NCI-H1105 (cell line): Measurements from ENCODE around the gene MAPKAP1.

Experiments used
- DNase-seq: peaks from one replicate; lab custom pipeline; 2025; lab: John Stamatoyannopoulos, UW

Gene MAPKAP1

GRCh38 chr9:125642311-125642710, 64.7 kb downstream of the MAPKAP1 start:
- DNase-seq = no peak

DNA sequence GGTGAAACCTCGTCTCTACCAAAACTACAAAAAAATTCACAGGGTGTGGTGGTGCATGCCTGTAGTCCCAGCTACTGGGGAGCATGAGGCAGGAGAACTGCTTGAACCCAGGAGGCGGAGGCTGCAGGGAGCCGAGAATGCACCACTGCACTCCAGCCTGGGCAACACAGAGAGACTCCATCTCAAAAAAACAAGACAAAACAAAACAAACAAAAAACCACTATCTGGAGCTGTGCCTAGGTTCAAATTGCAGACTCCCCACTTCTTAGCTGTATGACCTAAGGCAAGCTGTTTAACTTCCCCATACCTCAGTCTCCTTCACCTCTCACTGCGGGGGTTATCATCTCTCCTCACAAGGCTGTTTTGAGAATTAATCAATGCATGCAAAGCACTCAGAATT, 68.0 kb downstream of the MAPKAP1 start:
- DNase-seq = no peak

- no peak for DNase-seq
These were observed 68.6 kb downstream of the MAPKAP1 start for GRCh38 chr9:125638239-125639045.

DNA sequence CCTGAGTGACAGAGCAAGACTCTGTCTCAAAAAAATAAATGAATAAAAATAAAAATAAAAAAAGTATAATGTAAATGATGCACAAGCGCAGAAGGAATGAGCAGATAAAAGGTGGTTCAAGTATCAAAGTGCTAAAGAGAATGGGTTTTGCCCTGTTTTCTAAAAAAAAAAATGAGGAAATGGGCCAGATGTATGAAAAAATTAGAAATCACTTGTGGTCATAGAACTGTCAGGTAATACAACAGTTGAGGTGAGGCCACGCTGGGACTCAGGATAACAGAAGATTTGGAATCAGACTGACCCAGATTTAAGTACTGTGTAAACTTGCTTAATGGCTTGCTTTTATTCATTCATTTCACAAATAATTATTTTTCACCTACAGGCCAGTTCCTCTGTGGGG, 69.8 kb downstream of the MAPKAP1 start:
- no peak for DNase-seq

- DNase-seq = no peak
These were observed 71.1 kb downstream of the MAPKAP1 start for GRCh38 chr9:125635888-125636287.

DNA sequence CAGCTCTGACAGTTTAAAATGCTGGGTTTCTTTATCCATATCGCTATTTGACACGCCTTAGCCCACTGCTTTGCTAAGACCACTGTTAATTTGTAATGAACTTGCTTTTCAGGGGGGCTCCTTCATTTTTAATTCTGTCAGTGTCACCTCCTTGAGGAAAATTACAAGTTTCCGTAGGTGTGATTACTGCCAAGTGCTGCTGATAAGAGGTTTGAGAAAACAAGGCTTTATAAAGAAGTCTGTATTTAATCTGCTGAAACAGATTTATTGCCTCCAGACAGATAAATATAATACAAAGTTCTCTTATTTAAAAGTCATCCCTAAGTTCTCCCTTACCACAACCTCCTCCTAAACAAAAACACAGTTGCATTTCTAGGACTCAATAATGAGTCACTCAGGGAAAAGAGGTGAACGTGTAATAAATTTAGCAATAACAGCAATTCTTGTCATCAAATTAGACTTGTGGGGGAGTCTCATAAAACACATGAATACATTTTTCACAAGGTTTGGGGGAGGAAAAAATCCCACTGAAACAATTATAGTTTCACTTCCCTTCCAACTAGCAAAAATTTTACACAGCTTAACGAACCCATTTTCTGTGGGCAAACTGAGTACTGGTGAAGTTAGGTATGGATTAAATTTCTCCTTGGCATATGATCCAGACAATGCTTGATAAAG, 72.8 kb downstream of the MAPKAP1 start:
- no peak for DNase-seq

DNA sequence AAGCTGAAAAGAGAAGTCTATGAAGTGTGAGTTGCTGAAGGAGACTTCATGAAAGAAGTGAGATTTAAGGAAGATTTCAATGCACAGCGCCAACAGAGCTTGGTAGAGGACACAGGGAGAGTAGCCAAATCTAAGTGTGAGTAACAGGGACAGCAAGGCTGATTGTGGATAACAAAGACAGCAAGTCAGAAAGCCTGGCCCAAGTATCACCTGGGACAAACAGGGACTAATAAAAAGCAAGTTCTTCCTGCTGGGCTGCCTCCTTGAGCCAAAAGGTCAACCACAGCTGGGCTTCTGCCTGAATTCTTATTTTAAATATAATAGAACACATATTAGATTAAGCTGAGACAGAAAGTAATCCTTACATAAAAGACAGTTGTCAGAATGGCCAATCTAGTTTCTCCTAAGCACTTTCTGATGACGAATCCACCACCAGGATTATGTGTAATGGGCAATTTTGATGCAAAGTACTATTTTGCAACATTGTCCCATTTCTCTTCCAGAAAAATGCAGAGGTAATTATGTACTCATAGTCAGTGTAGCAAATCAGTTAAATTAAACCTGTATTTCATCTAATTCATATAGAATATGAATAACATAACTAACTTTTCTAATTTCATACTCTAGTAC, 73.8 kb downstream of the MAPKAP1 start:
- DNase-seq = no peak

DNA sequence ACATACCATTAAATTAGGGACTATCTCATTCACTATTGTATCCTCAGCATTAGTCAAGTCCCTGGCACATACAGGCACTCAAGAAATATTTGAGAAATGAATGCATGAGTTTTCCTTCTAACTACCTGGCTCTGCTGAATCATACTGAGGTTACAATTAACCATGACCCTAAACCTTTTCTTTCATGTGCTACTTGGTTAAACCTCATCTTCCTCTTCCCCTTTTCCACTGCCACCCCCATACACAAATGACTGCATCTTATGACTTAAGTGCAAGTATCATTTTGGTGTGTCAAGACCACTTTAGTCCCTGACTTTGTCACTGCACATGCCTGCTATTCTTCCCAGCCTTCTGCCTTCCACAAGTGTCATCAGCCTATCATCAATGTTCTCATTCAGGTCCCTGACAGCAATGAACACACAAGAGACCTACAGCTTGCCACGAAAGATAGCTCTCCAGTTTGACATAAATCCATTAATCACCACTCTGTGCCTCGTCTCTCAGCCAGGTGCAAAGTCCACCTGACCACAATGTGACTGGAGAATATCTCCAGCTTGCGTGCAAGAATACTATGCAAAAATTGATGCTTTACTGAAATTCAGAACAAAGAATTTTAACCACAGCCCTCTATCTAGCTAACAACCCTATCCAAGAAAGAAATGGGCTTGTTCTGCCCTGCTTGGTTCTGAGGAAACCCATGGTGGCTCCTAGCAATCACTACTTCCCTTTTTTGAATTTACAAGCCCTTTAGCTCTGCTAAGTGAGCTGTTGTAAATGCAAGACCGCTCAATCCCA, 74.5 kb downstream of the MAPKAP1 start:
- no peak for DNase-seq

GRCh38 chr9:125631391-125632085, 75.5 kb downstream of the MAPKAP1 start:
- DNase-seq = no peak

GRCh38 chr9:125630436-125630835, 76.6 kb downstream of the MAPKAP1 start:
- no peak for DNase-seq

GRCh38 chr9:125629446-125629845, 77.6 kb downstream of the MAPKAP1 start:
- no peak for DNase-seq

DNA sequence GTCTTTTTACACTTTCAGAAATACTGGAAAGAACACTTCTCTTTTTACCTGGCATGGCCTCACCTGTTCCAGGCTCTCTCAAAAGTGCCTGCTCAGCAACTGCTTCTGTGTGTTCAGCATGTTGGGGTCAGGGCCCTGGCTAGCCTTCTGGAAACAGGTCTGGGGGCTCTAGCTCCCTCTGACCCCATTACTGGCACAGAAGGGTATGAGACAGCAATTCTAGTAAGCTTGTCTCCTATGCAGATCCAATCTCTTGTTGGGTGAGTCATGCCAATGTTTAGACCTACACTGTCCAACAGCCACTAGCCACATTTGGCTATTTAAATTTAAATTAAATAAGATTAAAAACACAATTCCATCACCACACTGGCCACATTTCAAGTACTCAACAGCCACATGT, 80.8 kb downstream of the MAPKAP1 start:
- DNase-seq = no peak

DNA sequence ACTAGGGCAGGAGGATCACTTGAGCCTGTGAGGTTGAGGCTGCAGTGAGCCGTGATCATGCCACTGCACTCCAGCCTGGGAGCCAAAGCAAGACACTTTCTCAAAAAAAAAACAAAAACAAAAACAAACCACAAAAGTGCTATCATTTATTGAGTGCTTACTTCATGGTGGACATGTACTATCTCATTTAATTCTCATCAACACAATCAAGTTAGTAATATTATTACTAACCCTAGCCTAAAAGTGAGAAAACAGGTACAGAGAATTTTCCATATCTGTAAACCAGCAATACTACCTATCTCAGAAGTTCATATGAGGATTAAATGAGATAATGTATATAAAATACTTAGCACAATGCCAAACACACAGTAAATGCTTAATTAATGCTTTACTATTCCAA, 85.8 kb downstream of the MAPKAP1 start:
- DNase-seq = no peak

GRCh38 chr9:125620216-125620615, 86.8 kb downstream of the MAPKAP1 start:
- DNase-seq = no peak

GRCh38 chr9:125617087-125617486, 89.9 kb downstream of the MAPKAP1 start:
- no peak for DNase-seq

GRCh38 chr9:125613141-125613540, 93.9 kb downstream of the MAPKAP1 start:
- DNase-seq = no peak

DNA sequence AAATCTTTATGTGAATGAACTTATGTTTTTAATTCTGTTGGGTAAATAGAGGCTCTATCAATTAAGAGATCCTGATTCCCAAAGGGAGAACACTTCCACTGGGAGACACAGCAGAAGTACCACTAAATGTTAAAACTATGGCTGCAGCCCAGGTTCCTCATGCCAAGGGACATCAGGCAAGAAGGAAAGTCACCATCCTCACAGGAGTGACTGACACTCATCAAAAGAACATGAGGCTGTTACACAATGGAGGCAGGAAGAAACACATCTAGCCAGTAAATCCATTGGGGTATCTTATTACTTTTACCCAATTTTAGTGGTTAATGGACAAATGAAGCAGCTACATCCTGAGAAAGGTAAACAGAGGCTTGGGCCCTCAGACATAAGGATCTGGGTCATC, 94.4 kb downstream of the MAPKAP1 start:
- DNase-seq = no peak

GRCh38 chr9:125611121-125611765, 95.8 kb downstream of the MAPKAP1 start:
- DNase-seq = no peak

DNA sequence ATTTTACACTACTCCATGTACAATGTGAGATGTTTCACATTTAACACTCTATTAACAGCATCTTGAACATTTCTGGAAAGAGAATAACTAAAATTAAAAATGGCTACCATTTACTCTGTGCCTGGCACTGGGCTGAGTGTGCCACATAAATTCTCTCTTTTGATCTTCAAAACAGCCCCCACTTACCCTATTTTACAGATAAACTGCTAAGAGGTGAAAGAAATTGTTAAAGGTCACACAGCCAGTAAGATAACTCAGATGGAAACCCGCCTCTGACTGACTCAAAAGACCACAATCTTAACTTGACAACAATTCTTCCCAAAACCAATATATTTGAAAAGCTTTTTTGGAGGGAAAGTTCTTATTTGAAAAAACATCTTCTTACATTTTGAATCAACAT, 97.3 kb downstream of the MAPKAP1 start:
- DNase-seq = no peak

DNA sequence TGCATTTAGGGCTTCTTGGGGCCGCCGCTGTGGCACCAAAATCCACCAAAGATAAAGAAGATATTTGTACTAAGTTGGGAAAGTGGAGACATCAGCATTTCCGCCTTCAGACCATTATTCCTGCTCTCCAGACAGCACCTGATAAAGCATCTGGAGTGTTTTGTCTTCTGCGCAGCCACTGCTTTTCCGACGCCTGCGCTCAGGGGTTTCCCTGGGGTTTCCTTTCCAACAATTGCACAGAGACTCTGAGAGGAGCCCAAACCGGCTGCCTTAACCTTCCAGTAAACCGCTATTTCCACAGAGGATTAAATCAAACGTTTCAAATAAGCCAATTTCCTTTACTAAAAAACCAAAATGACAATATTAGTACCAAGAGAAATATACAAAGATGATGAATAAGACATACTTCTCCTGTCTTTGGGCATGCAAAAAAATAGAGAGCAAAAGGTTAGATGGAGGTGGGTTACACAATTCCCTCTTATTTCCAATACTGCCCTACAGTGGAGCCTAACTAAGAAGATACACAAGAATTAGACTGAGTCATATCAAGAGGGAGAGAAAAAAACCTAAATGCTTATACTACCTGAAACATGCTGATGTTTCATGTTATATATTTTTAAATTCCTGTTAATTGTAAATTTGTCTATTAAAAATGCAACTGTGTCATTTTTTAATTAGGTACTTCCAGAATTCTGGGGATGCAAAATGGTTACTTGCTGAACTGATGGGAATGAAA, 98.4 kb downstream of the MAPKAP1 start:
- no peak for DNase-seq

- no peak for DNase-seq
These were observed 102.8 kb downstream of the MAPKAP1 start for GRCh38 chr9:125604196-125604595.
